ENCODE results near the gene THAP7. TPM values are rescaled to one million over a fixed set of nuclear protein-coding genes. Genes with fewer than 3 reads are reported as not detected.
A peak's percentile ranks its signal among the peaks of the same experiment; 100 is the strongest.
"Not testable (repeated sequence)": the region's sequence is repeated elsewhere in the genome, so short reads cannot be mapped to it uniquely, and the experiment has no call there.

Gene THAP7
- total RNA-seq, 1 donor from 2014 or later, result 18.2 TPM

- DNase-seq (ENCODE audit: low spot score), result no peak
- intact Hi-C loops (cut with DNase I), result no loop called here
These were observed 13.6 kb upstream of the THAP7 start for GRCh38 chr22:21015466-21016006.

- DNase-seq (ENCODE audit: low spot score), result no peak
- intact Hi-C loops (cut with DNase I), result loop anchor here (5.0 kb wide), 1 partner anchor 32 kb away; the partner anchor contains the start of gene LRRC74B
These were observed 13.0 kb upstream of the THAP7 start, which contains the start of gene P2RX6 for GRCh38 chr22:21014726-21015465. Gene P2RX6 (plus strand): TSS chr22:21015165. CDS start chr22:21015175, 10 bp downstream.

- intact Hi-C loops (cut with DNase I), result loop anchor here (5.0 kb wide), 1 partner anchor 33 kb away; the partner anchor contains the start of gene LRRC74B
- peak; percentile 91 for DNase-seq (ENCODE audit: low spot score)
These were observed 12.3 kb upstream of the THAP7 start for GRCh38 chr22:21014202-21014725.

- DNase-seq (ENCODE audit: low spot score), result no peak
- intact Hi-C loops (cut with DNase I), result loop anchor here (5.0 kb wide), 1 partner anchor 34 kb away; the partner anchor contains the start of gene LRRC74B
These were observed 11.8 kb upstream of the THAP7 start for GRCh38 chr22:21013657-21014201.

GRCh38 chr22:21012446-21013407 lies 10.8 kb upstream of the THAP7 start:
- DNase-seq (ENCODE audit: low spot score), result no peak

GRCh38 chr22:21010426-21011113 lies 8.7 kb upstream of the THAP7 start:
- DNase-seq (ENCODE audit: low spot score), result no peak
- intact Hi-C loops (cut with DNase I), result loop anchor here (5.0 kb wide), 1 partner anchor 37 kb away; the partner anchor contains the start of gene LRRC74B

More at GRCh38 chr22:21012446-21013407, 10.8 kb upstream of the THAP7 start:
- intact Hi-C loops (cut with DNase I), result loop anchor here (5.0 kb wide), 1 partner anchor 35 kb away; the partner anchor contains the start of gene LRRC74B

GRCh38 chr22:21009638-21010425 lies 7.9 kb upstream of the THAP7 start:
- DNase-seq (ENCODE audit: low spot score), result no peak
- intact Hi-C loops (cut with DNase I), result loop anchor here (5.0 kb wide), 1 partner anchor 37 kb away; the partner anchor contains the start of gene LRRC74B

GRCh38 chr22:21009208-21009607 lies 7.3 kb upstream of the THAP7 start:
- intact Hi-C loops (cut with DNase I); DNase-seq (ENCODE audit: low spot score): not testable (repeated sequence)

- DNase-seq (ENCODE audit: low spot score), result no peak
These were observed 1.9 kb upstream of the THAP7 start for GRCh38 chr22:21003782-21004181.

GRCh38 chr22:21000987-21001600 lies 824 bp downstream of the THAP7 start:
- DNase-seq (ENCODE audit: low spot score), result no peak
- intact Hi-C loops (cut with DNase I), result loop anchor here (1.0 to 5.0 kb wide), 3 partner anchors 19 to 143 kb away; partner anchors contain the start of genes CRKL, LZTR1 and PI4KA

More at GRCh38 chr22:21003782-21004181, 1.9 kb upstream of the THAP7 start:
- intact Hi-C loops (cut with DNase I), result loop anchor here (5.0 kb wide), 1 partner anchor 86 kb away; the partner anchor contains the start of gene CRKL

GRCh38 chr22:21000207-21000986 lies 1.5 kb downstream of the THAP7 start:
- DNase-seq (ENCODE audit: low spot score), result no peak
- intact Hi-C loops (cut with DNase I), result loop anchor here (5.0 kb wide), 1 partner anchor 83 kb away; the partner anchor contains the start of gene CRKL

- intact Hi-C loops (cut with DNase I), result loop anchor here (5.0 kb wide), 1 partner anchor 82 kb away; the partner anchor contains the start of gene CRKL
- no peak for DNase-seq (ENCODE audit: low spot score)
These were observed 2.3 kb downstream of the THAP7 start for GRCh38 chr22:20999350-21000206.

GRCh38 chr22:20998411-20999336 lies 3.2 kb downstream of the THAP7 start:
- intact Hi-C loops (cut with DNase I), result no loop called here
- no peak for DNase-seq (ENCODE audit: low spot score)

Measured in cardiac septum (tissue), 1 donor.